ENCODE data around the gene CDC26.

DNA sequence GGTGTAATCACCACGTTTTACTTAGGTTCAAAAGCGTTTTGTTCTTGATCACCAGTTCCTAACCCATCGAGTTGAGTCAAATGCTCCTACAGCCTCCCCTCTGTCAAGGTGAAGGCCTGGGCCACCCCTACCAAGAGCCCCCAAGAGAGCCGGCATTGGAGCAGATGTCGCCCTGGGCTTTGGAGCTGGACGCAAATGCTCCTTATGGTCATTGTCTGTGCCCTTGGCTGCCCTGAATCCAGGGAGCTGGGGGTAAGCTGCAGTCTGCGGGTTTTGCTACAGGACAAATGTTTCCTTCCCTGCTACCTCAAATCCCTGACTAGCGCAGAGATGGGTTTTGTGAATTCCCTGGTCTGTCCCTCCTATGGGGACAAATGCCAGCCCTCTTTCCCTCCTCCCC is 22.9 kb upstream of the CDC26 start:
- TF ChIP-seq, protein P1, sequence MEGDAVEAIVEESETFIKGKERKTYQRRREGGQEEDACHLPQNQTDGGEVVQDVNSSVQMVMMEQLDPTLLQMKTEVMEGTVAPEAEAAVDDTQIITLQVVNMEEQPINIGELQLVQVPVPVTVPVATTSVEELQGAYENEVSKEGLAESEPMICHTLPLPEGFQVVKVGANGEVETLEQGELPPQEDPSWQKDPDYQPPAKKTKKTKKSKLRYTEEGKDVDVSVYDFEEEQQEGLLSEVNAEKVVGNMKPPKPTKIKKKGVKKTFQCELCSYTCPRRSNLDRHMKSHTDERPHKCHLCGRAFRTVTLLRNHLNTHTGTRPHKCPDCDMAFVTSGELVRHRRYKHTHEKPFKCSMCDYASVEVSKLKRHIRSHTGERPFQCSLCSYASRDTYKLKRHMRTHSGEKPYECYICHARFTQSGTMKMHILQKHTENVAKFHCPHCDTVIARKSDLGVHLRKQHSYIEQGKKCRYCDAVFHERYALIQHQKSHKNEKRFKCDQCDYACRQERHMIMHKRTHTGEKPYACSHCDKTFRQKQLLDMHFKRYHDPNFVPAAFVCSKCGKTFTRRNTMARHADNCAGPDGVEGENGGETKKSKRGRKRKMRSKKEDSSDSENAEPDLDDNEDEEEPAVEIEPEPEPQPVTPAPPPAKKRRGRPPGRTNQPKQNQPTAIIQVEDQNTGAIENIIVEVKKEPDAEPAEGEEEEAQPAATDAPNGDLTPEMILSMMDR (IDR thresholded peaks at IDR 0.05), result no peak
- TF ChIP-seq POLR2A (IDR thresholded peaks at IDR 0.05), result no peak

Data from prostate gland (tissue), 2 donors.